HepG2 (cell line): ENCODE results near the gene CENPC.

ENCODE experiments used
- ASH2L ChIP-seq: fragments of 300-600, 200-600 bp; sonication (generic); IDR thresholded peaks from 2 replicates; pipeline ENCODE4 v1.7.0; 2017; ENCODE audit warnings: low read depth, mild to moderate bottlenecking, moderate library complexity, mixed read lengths, low read length; ENCODE audit not compliant: insufficient read length
- ATF5 ChIP-seq: sonication (generic); formaldehyde crosslinking; IDR thresholded peaks from 2 replicates; pipeline ENCODE4 v1.4.0; 2020; ENCODE audit warnings: mild to moderate bottlenecking, low read depth, missing genetic modification reagents
- CBX1 ChIP-seq: IDR thresholded peaks from one replicate; pipeline ENCODE4 v1.6.1; 2016; ENCODE audit warnings: antibody characterized with exemption, low read depth
- CEBPB ChIP-seq: IDR thresholded peaks from 2 replicates; pipeline ENCODE4 v1.6.1; 2011; ENCODE audit warnings: low read depth, low read length, improper control_type of control experiment, borderline replicate concordance
- EHMT2 ChIP-seq: fragments of 200-600 bp; sonication (generic); IDR thresholded peaks from 2 replicates; pipeline ENCODE4 v1.7.0; 2017; ENCODE audit warnings: antibody characterized with exemption, low read depth, low read length, borderline replicate concordance
- HDAC2 ChIP-seq: sonication (generic); formaldehyde crosslinking; IDR thresholded peaks from 2 replicates; pipeline ENCODE4 v1.4.0; 2020; ENCODE audit warnings: missing genetic modification reagents
- NR3C1 ChIP-seq: sonication (generic); formaldehyde crosslinking; IDR thresholded peaks from 2 replicates; pipeline ENCODE4 v1.4.0; 2020; ENCODE audit warnings: missing genetic modification reagents
- POLR2A ChIP-seq, 2 experiments: IDR thresholded peaks; 2 replicates each; pipeline ENCODE4 v1.6.1; 2011; ENCODE audit warnings: low read depth in 2 of 2, low read length in 2 of 2, mild to moderate bottlenecking in 1 of 2, moderate library complexity in 1 of 2; ENCODE audit not compliant: insufficient read depth in 1 of 2
- TAF1 ChIP-seq: sonication (generic); formaldehyde crosslinking; IDR thresholded peaks from 2 replicates; pipeline ENCODE4 v1.4.0; 2020; ENCODE audit warnings: missing genetic modification reagents
- U2AF1 ChIP-seq: fragments of 200-400 bp; formaldehyde crosslinking; optimal IDR thresholded peaks from 2 replicates; pipeline ENCODE3; 2017; ENCODE audit warnings: mild to moderate bottlenecking, low read depth, low read length
- ZFYVE20 ChIP-seq: sonication (generic); formaldehyde crosslinking; IDR thresholded peaks from 2 replicates; pipeline ENCODE4 v1.8.0; 2023; ENCODE audit warnings: low read depth, mild to moderate bottlenecking, moderate library complexity, missing genetic modification reagents, borderline replicate concordance
- ZNF891 ChIP-seq: sonication (generic); formaldehyde crosslinking; IDR thresholded peaks from 2 replicates; pipeline ENCODE4 v1.5.0; 2020; ENCODE audit warnings: mild to moderate bottlenecking, missing genetic modification reagents
- TF ChIP-seq, protein P1 (sequence below): sonication (generic); formaldehyde crosslinking; IDR thresholded peaks from 2 replicates; pipeline ENCODE4 v1.5.0; 2020; ENCODE audit warnings: mild to moderate bottlenecking, missing genetic modification reagents, moderate library complexity
- TF ChIP-seq, protein P2 (sequence below): sonication (generic); formaldehyde crosslinking; IDR thresholded peaks from 2 replicates; pipeline ENCODE4 v1.4.0; 2020; ENCODE audit warnings: mild to moderate bottlenecking, missing genetic modification reagents, borderline replicate concordance

DNA sequence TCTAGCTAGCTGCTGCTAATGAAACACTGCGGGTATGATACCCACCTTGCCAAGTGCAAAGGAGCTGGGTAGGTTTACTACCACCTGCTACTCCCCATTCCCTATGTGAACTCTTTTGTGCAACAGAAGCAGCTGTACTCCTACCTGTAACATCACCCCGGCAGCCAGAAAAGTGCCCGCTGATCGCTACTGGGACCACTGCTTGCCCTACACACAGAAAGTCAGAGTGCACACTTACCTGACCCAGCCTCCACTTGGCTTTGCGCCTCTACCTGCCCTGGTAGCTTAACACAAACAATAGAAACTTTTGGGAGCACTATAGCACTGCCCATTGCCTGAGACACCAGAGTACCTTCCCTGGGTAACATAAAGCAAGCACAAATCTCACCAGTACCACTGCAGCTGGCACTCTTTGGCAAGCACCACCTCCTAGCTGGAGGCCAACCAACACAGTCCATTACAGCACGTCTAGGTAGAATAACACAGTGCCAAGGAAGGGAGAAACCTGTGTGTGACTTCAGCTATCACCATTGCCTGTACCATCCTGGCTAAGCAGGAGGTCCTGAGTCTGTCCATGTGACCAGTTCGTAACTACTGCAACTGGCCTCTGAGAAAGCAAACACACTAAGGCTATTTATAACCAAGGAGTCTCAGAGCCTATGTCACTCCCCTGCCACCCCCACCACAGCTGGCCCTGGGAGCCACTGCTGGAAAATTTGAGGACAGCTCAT lies 80.1 kb downstream of the CENPC start:
- no peak for TF ChIP-seq EHMT2
- TF ChIP-seq ASH2L: no peak
- TF ChIP-seq POLR2A (IDR thresholded peaks at IDR 0.05; ENCODE audit: insufficient read depth in 1 of 2, low read depth in 2 of 2, low read length in 2 of 2): no peak
- TF ChIP-seq TAF1: no peak
- TF ChIP-seq, protein P1, sequence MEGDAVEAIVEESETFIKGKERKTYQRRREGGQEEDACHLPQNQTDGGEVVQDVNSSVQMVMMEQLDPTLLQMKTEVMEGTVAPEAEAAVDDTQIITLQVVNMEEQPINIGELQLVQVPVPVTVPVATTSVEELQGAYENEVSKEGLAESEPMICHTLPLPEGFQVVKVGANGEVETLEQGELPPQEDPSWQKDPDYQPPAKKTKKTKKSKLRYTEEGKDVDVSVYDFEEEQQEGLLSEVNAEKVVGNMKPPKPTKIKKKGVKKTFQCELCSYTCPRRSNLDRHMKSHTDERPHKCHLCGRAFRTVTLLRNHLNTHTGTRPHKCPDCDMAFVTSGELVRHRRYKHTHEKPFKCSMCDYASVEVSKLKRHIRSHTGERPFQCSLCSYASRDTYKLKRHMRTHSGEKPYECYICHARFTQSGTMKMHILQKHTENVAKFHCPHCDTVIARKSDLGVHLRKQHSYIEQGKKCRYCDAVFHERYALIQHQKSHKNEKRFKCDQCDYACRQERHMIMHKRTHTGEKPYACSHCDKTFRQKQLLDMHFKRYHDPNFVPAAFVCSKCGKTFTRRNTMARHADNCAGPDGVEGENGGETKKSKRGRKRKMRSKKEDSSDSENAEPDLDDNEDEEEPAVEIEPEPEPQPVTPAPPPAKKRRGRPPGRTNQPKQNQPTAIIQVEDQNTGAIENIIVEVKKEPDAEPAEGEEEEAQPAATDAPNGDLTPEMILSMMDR (CRISPR knock-in tag): no peak
- TF ChIP-seq NR3C1: no peak
- no peak for TF ChIP-seq U2AF1
- TF ChIP-seq CBX1: no peak
- no peak for TF ChIP-seq CEBPB
- no peak for TF ChIP-seq ATF5 (CRISPR knock-in tag)
- TF ChIP-seq ZNF891 (CRISPR knock-in tag): no peak
- TF ChIP-seq HDAC2: no peak
- TF ChIP-seq, protein P2, sequence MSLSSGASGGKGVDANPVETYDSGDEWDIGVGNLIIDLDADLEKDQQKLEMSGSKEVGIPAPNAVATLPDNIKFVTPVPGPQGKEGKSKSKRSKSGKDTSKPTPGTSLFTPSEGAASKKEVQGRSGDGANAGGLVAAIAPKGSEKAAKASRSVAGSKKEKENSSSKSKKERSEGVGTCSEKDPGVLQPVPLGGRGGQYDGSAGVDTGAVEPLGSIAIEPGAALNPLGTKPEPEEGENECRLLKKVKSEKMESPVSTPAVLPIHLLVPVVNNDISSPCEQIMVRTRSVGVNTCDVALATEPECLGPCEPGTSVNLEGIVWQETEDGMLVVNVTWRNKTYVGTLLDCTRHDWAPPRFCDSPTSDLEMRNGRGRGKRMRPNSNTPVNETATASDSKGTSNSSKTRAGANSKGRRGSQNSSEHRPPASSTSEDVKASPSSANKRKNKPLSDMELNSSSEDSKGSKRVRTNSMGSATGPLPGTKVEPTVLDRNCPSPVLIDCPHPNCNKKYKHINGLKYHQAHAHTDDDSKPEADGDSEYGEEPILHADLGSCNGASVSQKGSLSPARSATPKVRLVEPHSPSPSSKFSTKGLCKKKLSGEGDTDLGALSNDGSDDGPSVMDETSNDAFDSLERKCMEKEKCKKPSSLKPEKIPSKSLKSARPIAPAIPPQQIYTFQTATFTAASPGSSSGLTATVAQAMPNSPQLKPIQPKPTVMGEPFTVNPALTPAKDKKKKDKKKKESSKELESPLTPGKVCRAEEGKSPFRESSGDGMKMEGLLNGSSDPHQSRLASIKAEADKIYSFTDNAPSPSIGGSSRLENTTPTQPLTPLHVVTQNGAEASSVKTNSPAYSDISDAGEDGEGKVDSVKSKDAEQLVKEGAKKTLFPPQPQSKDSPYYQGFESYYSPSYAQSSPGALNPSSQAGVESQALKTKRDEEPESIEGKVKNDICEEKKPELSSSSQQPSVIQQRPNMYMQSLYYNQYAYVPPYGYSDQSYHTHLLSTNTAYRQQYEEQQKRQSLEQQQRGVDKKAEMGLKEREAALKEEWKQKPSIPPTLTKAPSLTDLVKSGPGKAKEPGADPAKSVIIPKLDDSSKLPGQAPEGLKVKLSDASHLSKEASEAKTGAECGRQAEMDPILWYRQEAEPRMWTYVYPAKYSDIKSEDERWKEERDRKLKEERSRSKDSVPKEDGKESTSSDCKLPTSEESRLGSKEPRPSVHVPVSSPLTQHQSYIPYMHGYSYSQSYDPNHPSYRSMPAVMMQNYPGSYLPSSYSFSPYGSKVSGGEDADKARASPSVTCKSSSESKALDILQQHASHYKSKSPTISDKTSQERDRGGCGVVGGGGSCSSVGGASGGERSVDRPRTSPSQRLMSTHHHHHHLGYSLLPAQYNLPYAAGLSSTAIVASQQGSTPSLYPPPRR (CRISPR knock-in tag): no peak
- TF ChIP-seq ZFYVE20 (CRISPR knock-in tag): no peak
